Measurements from ENCODE around the gene TRIM37.
A peak's percentile ranks its signal among the peaks of the same experiment; 100 is the strongest.

The TRIM37 gene
- 40.0 to 43.6 (median 41.7) reads per million in 3 donors for total RNA-seq

GRCh38 chr17:59106463-59107305 is at the start of gene TRIM37:
TRIM37 (minus strand) TSS chr17:59106880; CDS start chr17:59106461, 419 bp downstream.
- Histone ChIP-seq H3K36me3 (ENCODE audit: control insufficient read depth, insufficient read depth, low read length) (peaks cover 5% of the 10 kb centered on the region), H3K27me3 (replicated peaks; ENCODE audit: control insufficient read depth, insufficient read depth, low read length, poor library complexity, severe bottlenecking) (no peaks in the 10 kb centered on the region), H3K4me3 (ENCODE audit: insufficient read depth, low read depth, low read length, poor library complexity, severe bottlenecking) (peak within 1 kb of the TSS; percentile 95), H3K27ac (ENCODE audit: insufficient read depth, low read length, poor library complexity, severe bottlenecking) (peak within 1 kb of the TSS; percentile 87), H3K4me1 (ENCODE audit: control insufficient read depth, insufficient read depth, low read length, poor library complexity, severe bottlenecking) (peaks cover 9% of the 10 kb centered on the region), H3K9me3 (ENCODE audit: control insufficient read depth, low read length) (no peaks in the 10 kb centered on the region)
- peak; percentile 97 to 98 (median 98) for DNase-seq

GRCh38 chr17:59155439-59156177 is 48.9 kb upstream of the TRIM37 start, which contains the start of gene PRR11:
PRR11 (plus strand) TSS chr17:59155746; CDS start chr17:59169753, 14,007 bp downstream.
- H3K36me3 ChIP-seq (ENCODE audit: control insufficient read depth, insufficient read depth, low read length), result no peaks in the 10 kb centered on the region
- peak within 1 kb of the TSS; percentile 75 for H3K27ac ChIP-seq (ENCODE audit: insufficient read depth, low read length, poor library complexity, severe bottlenecking)
- peak; percentile 92 to 95 (median 92) for DNase-seq
- peaks cover 8% of the 10 kb centered on the region for H3K4me1 ChIP-seq (ENCODE audit: control insufficient read depth, insufficient read depth, low read length, poor library complexity, severe bottlenecking)
- peak within 1 kb of the TSS; percentile 86 for H3K4me3 ChIP-seq (ENCODE audit: insufficient read depth, low read depth, low read length, poor library complexity, severe bottlenecking)
- H3K27me3 ChIP-seq (replicated peaks; ENCODE audit: control insufficient read depth, insufficient read depth, low read length, poor library complexity, severe bottlenecking), result no peaks in the 10 kb centered on the region
- H3K9me3 ChIP-seq (ENCODE audit: control insufficient read depth, low read length), result no peaks in the 10 kb centered on the region

- peaks cover 6% of the 10 kb centered on the region for H3K4me1 ChIP-seq (ENCODE audit: control insufficient read depth, insufficient read depth, low read length, poor library complexity, severe bottlenecking)
- peak; percentile 96 to 98 (median 97) for DNase-seq
- H3K27me3 ChIP-seq (replicated peaks; ENCODE audit: control insufficient read depth, insufficient read depth, low read length, poor library complexity, severe bottlenecking), result no peaks in the 10 kb centered on the region
- H3K27ac ChIP-seq (ENCODE audit: insufficient read depth, low read length, poor library complexity, severe bottlenecking), result peak within 1 kb of the TSS; percentile 75
- no peaks in the 10 kb centered on the region for H3K36me3 ChIP-seq (ENCODE audit: control insufficient read depth, insufficient read depth, low read length)
- peak within 1 kb of the TSS; percentile 86 for H3K4me3 ChIP-seq (ENCODE audit: insufficient read depth, low read depth, low read length, poor library complexity, severe bottlenecking)
- no peaks in the 10 kb centered on the region for H3K9me3 ChIP-seq (ENCODE audit: control insufficient read depth, low read length)
These were observed 48.2 kb upstream of the TRIM37 start, which contains the start of gene SKA2 for GRCh38 chr17:59154721-59155438. SKA2 (minus strand) TSS chr17:59155186; CDS start chr17:59155163, 23 bp downstream.

- H3K4me3 ChIP-seq (ENCODE audit: insufficient read depth, low read depth, low read length, poor library complexity, severe bottlenecking), result peak overlapping the region; percentile 86
- no peaks in the 10 kb centered on the region for H3K36me3 ChIP-seq (ENCODE audit: control insufficient read depth, insufficient read depth, low read length)
- H3K9me3 ChIP-seq (ENCODE audit: control insufficient read depth, low read length), result no peaks in the 10 kb centered on the region
- peak in 1 of 3 donors; percentile 17 for DNase-seq
- peak overlapping the region; percentile 75 for H3K27ac ChIP-seq (ENCODE audit: insufficient read depth, low read length, poor library complexity, severe bottlenecking)
- H3K4me1 ChIP-seq (ENCODE audit: control insufficient read depth, insufficient read depth, low read length, poor library complexity, severe bottlenecking), result peaks cover 6% of the 10 kb centered on the region
- H3K27me3 ChIP-seq (replicated peaks; ENCODE audit: control insufficient read depth, insufficient read depth, low read length, poor library complexity, severe bottlenecking), result no peaks in the 10 kb centered on the region
These were observed 47.6 kb upstream of the TRIM37 start for GRCh38 chr17:59154292-59154720.

GRCh38 chr17:59152925-59153324 is 46.2 kb upstream of the TRIM37 start:
- Histone ChIP-seq H3K27ac (ENCODE audit: insufficient read depth, low read length, poor library complexity, severe bottlenecking) (no peak overlapping the region), H3K36me3 (ENCODE audit: control insufficient read depth, insufficient read depth, low read length) (no peaks in the 10 kb centered on the region), H3K4me3 (ENCODE audit: insufficient read depth, low read depth, low read length, poor library complexity, severe bottlenecking) (no peak overlapping the region), H3K9me3 (ENCODE audit: control insufficient read depth, low read length) (no peaks in the 10 kb centered on the region), H3K27me3 (replicated peaks; ENCODE audit: control insufficient read depth, insufficient read depth, low read length, poor library complexity, severe bottlenecking) (no peaks in the 10 kb centered on the region), H3K4me1 (ENCODE audit: control insufficient read depth, insufficient read depth, low read length, poor library complexity, severe bottlenecking) (peaks cover 6% of the 10 kb centered on the region)
- DNase-seq, result no peak

- H3K27me3 ChIP-seq (replicated peaks; ENCODE audit: control insufficient read depth, insufficient read depth, low read length, poor library complexity, severe bottlenecking), result no peaks in the 10 kb centered on the region
- H3K4me1 ChIP-seq (ENCODE audit: control insufficient read depth, insufficient read depth, low read length, poor library complexity, severe bottlenecking), result peaks cover 6% of the 10 kb centered on the region
These were observed 44.9 kb upstream of the TRIM37 start for GRCh38 chr17:59151591-59151990.

GRCh38 chr17:59151006-59151405 is 44.3 kb upstream of the TRIM37 start:
- DNase-seq, result no peak
- no peak overlapping the region for H3K4me3 ChIP-seq (ENCODE audit: insufficient read depth, low read depth, low read length, poor library complexity, severe bottlenecking)
- H3K27me3 ChIP-seq (replicated peaks; ENCODE audit: control insufficient read depth, insufficient read depth, low read length, poor library complexity, severe bottlenecking), result no peaks in the 10 kb centered on the region
- no peaks in the 10 kb centered on the region for H3K36me3 ChIP-seq (ENCODE audit: control insufficient read depth, insufficient read depth, low read length)
- H3K9me3 ChIP-seq (ENCODE audit: control insufficient read depth, low read length), result no peaks in the 10 kb centered on the region
- H3K27ac ChIP-seq (ENCODE audit: insufficient read depth, low read length, poor library complexity, severe bottlenecking), result no peak overlapping the region
- peaks cover 4% of the 10 kb centered on the region for H3K4me1 ChIP-seq (ENCODE audit: control insufficient read depth, insufficient read depth, low read length, poor library complexity, severe bottlenecking)

More at GRCh38 chr17:59151591-59151990, 44.9 kb upstream of the TRIM37 start:
- DNase-seq, result no peak
- Histone ChIP-seq H3K4me3 (ENCODE audit: insufficient read depth, low read depth, low read length, poor library complexity, severe bottlenecking) (no peak overlapping the region), H3K36me3 (ENCODE audit: control insufficient read depth, insufficient read depth, low read length) (no peaks in the 10 kb centered on the region), H3K27ac (ENCODE audit: insufficient read depth, low read length, poor library complexity, severe bottlenecking) (no peak overlapping the region), H3K9me3 (ENCODE audit: control insufficient read depth, low read length) (no peaks in the 10 kb centered on the region)

- H3K27ac ChIP-seq (ENCODE audit: insufficient read depth, low read length, poor library complexity, severe bottlenecking), result no peak overlapping the region
- DNase-seq, result no peak
- no peaks in the 10 kb centered on the region for H3K9me3 ChIP-seq (ENCODE audit: control insufficient read depth, low read length)
- H3K27me3 ChIP-seq (replicated peaks; ENCODE audit: control insufficient read depth, insufficient read depth, low read length, poor library complexity, severe bottlenecking), result no peaks in the 10 kb centered on the region
- no peak overlapping the region for H3K4me3 ChIP-seq (ENCODE audit: insufficient read depth, low read depth, low read length, poor library complexity, severe bottlenecking)
- H3K4me1 ChIP-seq (ENCODE audit: control insufficient read depth, insufficient read depth, low read length, poor library complexity, severe bottlenecking), result no peaks in the 10 kb centered on the region
- H3K36me3 ChIP-seq (ENCODE audit: control insufficient read depth, insufficient read depth, low read length), result no peaks in the 10 kb centered on the region
These were observed 43.3 kb upstream of the TRIM37 start for GRCh38 chr17:59149841-59150511.

- no peaks in the 10 kb centered on the region for H3K4me1 ChIP-seq (ENCODE audit: control insufficient read depth, insufficient read depth, low read length, poor library complexity, severe bottlenecking)
- no peak for DNase-seq
- no peak overlapping the region for H3K27ac ChIP-seq (ENCODE audit: insufficient read depth, low read length, poor library complexity, severe bottlenecking)
- no peaks in the 10 kb centered on the region for H3K36me3 ChIP-seq (ENCODE audit: control insufficient read depth, insufficient read depth, low read length)
- H3K9me3 ChIP-seq (ENCODE audit: control insufficient read depth, low read length), result no peaks in the 10 kb centered on the region
- H3K27me3 ChIP-seq (replicated peaks; ENCODE audit: control insufficient read depth, insufficient read depth, low read length, poor library complexity, severe bottlenecking), result no peaks in the 10 kb centered on the region
- H3K4me3 ChIP-seq (ENCODE audit: insufficient read depth, low read depth, low read length, poor library complexity, severe bottlenecking), result no peak overlapping the region
These were observed 42.4 kb upstream of the TRIM37 start for GRCh38 chr17:59149051-59149450.
